GM12878 (cell line): Measurements from ENCODE around the gene BICDL2. TPM values are rescaled to one million over a fixed set of nuclear protein-coding genes. Genes with fewer than 3 reads are reported as not detected.

Source experiments
- ATAC-seq: fragments of 200-7000 bp; cut with Tn5 transposase; 3 replicates; pipeline ENCODE4 v1.9.1; 2020; ENCODE audit warnings: mild to moderate bottlenecking, moderate library complexity
- BruUV-seq: library from RNA; stranded (reverse); fragments of 400-500 nt; replicated peaks from 2 replicates; lab custom pipeline; 2021; lab: Mats Ljungman, UMichigan
- CTCF ChIA-PET: fragments of 300-600 bp; sonication (Branson Sonifier 250); formaldehyde crosslinking; extraction: SDS; loops from one replicate; lab custom pipeline; 2021; ENCODE audit warnings: inconsistent platforms; lab: Yijun Ruan, JAX
- POLR2A ChIA-PET: fragments of 350-600 bp; formaldehyde crosslinking; extraction: SDS; loops from one replicate; lab custom pipeline; 2021; ENCODE audit warnings: inconsistent platforms; lab: Charles Lee
- RAD21 ChIA-PET: fragments of 300-600 bp; sonication (Branson Sonifier 250); formaldehyde crosslinking; loops from one replicate; lab custom pipeline; 2023; ENCODE audit warnings: antibody characterized with exemption; ENCODE audit not compliant: unreplicated experiment; lab: Charles Lee
- SMC1A ChIA-PET: fragments of 300-600 bp; sonication (Branson Sonifier 250); formaldehyde crosslinking; loops from one replicate; lab custom pipeline; 2023; ENCODE audit not compliant: unreplicated experiment, uncharacterized antibody; lab: Charles Lee
- DNase-seq: peaks from one replicate; pipeline ENCODE4 v3.0.0-alpha.2; 2011; ENCODE audit warnings: low read depth, low spot score
- FAIRE-seq: peaks from 3 replicates; lab custom pipeline; 2011; peaks lifted over from hg19 to GRCh38; lab: Jason Lieb, UNC
- H2AFZ ChIP-seq: 2 replicates; pipeline ENCODE4 v1.6.0; 2011; ENCODE audit warnings: low read depth, low read length, control low read depth; ENCODE audit not compliant: control insufficient read depth
- H3K27ac ChIP-seq: 2 replicates; pipeline ENCODE4 v1.5.1; 2011; ENCODE audit warnings: control low read depth; ENCODE audit not compliant: control insufficient read depth, insufficient read depth
- H3K27me3 ChIP-seq, 2 experiments: replicated peaks in 1 of 2; 2 replicates each; pipeline versions ENCODE4 v1.6.0 to v1.6.1; 2011; ENCODE audit warnings: low read length in 1 of 2; ENCODE audit not compliant: control insufficient read depth in 2 of 2, insufficient read depth in 2 of 2
- H3K36me3 ChIP-seq, 2 experiments: 2 replicates each; pipeline ENCODE4 v1.5.1; 2011; ENCODE audit warnings: low read length in 1 of 2; ENCODE audit not compliant: control insufficient read depth in 2 of 2, insufficient read depth in 2 of 2
- H3K4me1 ChIP-seq: 2 replicates; pipeline ENCODE4 v1.6.1; 2011; ENCODE audit warnings: mild to moderate bottlenecking, low read length, moderate library complexity, mixed read lengths; ENCODE audit not compliant: control insufficient read depth, insufficient read depth
- H3K4me2 ChIP-seq: 2 replicates; pipeline ENCODE4 v1.6.0; 2011; ENCODE audit warnings: control low read depth; ENCODE audit not compliant: control insufficient read depth, insufficient read depth
- H3K4me3 ChIP-seq: fragments of 200-600 bp; sonication (generic); 2 replicates; pipeline ENCODE4 v1.5.1; 2016
- H3K79me2 ChIP-seq: 2 replicates; pipeline ENCODE4 v1.6.0; 2011; ENCODE audit warnings: low read length; ENCODE audit not compliant: control insufficient read depth, insufficient read depth
- H3K9ac ChIP-seq: 2 replicates; pipeline ENCODE4 v1.8.0; 2011; ENCODE audit warnings: low read length, control low read depth, mixed read lengths; ENCODE audit not compliant: control insufficient read depth, insufficient read depth
- H3K9me3 ChIP-seq: replicated peaks from 3 replicates; pipeline ENCODE4 v1.5.1; 2011; ENCODE audit warnings: mild to moderate bottlenecking, low read length; ENCODE audit not compliant: control insufficient read depth, insufficient read depth
- H4K20me1 ChIP-seq: 2 replicates; pipeline ENCODE4 v1.6.0; 2011; ENCODE audit not compliant: control insufficient read depth, insufficient read depth
- BHLHE40 ChIP-seq, 2 experiments: fragments of 450-650 bp in 1 of 2; IDR thresholded peaks; 2 replicates each; pipeline ENCODE4 v1.6.1; 2011 to 2017; ENCODE audit warnings: low read depth in 2 of 2, borderline replicate concordance in 1 of 2, improper control_type of control experiment in 1 of 2, low read length in 1 of 2, mild to moderate bottlenecking in 1 of 2
- CBX3 ChIP-seq: fragments of 200-600 bp; sonication (generic); IDR thresholded peaks from 2 replicates; pipeline ENCODE4 v1.6.1; 2016; ENCODE audit warnings: low read depth, borderline replicate concordance
- CREM ChIP-seq: IDR thresholded peaks from 2 replicates; pipeline ENCODE4 v1.6.1; 2014; ENCODE audit warnings: antibody characterized with exemption, low read depth
- ELK1 ChIP-seq: IDR thresholded peaks from 2 replicates; pipeline ENCODE4 v1.6.1; 2012; ENCODE audit warnings: low read depth, low read length, improper control_type of control experiment
- HSF1 ChIP-seq: fragments of 150-350 bp; IDR thresholded peaks from 2 replicates; pipeline ENCODE4 v1.6.1; 2014; ENCODE audit warnings: mild to moderate bottlenecking, low read depth, low read length
- NFIC ChIP-seq: IDR thresholded peaks from 2 replicates; pipeline ENCODE4 v1.6.1; 2012; ENCODE audit warnings: low read depth, mild to moderate bottlenecking, inconsistent platforms, low read length, moderate library complexity
- POU2F2 ChIP-seq: IDR thresholded peaks from 3 replicates; pipeline ENCODE4 v1.6.1; 2011; ENCODE audit warnings: low read depth, mild to moderate bottlenecking, low read length, borderline replicate concordance
- PRDM15 ChIP-seq: fragments of 450-650 bp; formaldehyde crosslinking; IDR thresholded peaks from 2 replicates; pipeline ENCODE4 v1.4.0; 2020; ENCODE audit warnings: mild to moderate bottlenecking, moderate library complexity
- WGBS: methylation state at CpG from one replicate; pipeline ENCODE4 v1.1.6; 2016; ENCODE audit warnings: low lambda C conversion rate; ENCODE audit not compliant: insufficient replicate concordance, insufficient coverage; ENCODE audit errors: missing lambda C conversion rate; 5-methylcytosine and 5-hydroxymethylcytosine counted together
- in situ Hi-C: fragments of 300-500 bp; cut with MboI; formaldehyde crosslinking; loops from 9 replicates; pipeline ENCODE4 v1.14.3; 2018; ENCODE audit warnings: mixed read lengths
- intact Hi-C: fragments of 100-400 bp; cut with micrococcal nuclease; formaldehyde crosslinking; loops from one replicate; pipeline ENCODE4 v1.14.2; 2022; ENCODE audit not compliant: unreplicated experiment
- polyA plus RNA-seq, 11 experiments: library from polyadenylated mRNA; depleted of rRNA in 4 of 11; unstranded in 6 of 11; stranded (reverse) in 5 of 11; fragments of >200 nt; fragmentation: Nextera tagmentation in 4 of 11; fragmentation: Illumina TruSeq in 1 of 11; extraction: Ambion mirVana in 4 of 11; extraction: Trizol in 1 of 11; gene quantifications; 1 replicate in 1 of 11; 2 replicates in 10 of 11; pipeline versions ENCODE4 v1.2.1 to v1.2.3, GENCODE V29; 2011 to 2016; ENCODE audit warnings: inconsistent platforms in 2 of 11, missing spikeins in 2 of 11, low read depth in 1 of 11
- total RNA-seq, 4 experiments: library from RNA; depleted of rRNA in 3 of 4; stranded (reverse); fragments of >200 nt in 3 of 4; fragmentation: Illumina TruSeq in 1 of 4; extraction: Trizol in 1 of 4; gene quantifications; 2 replicates each; pipeline versions ENCODE4 v1.2.1 to v1.2.3, GENCODE V29; 2013 to 2021

BICDL2 gene
- total and polyA plus RNA-seq, 10 of the 15 experiments (the other 5 are each of a cell fraction or from before 2014, with no cell fraction given): not detected

GRCh38 chr16:3026003-3026378, 10.8 kb downstream of the BICDL2 start:
- H2AFZ ChIP-seq: no peak overlapping the region
- in situ Hi-C loops (no loop called here), intact Hi-C loops (no loop called here)
- H3K27me3 ChIP-seq: peaks cover 7 to 8% of the 10 kb centered on the region in 2 experiments
- ChIA-PET RAD21 (interaction anchor here (6.5 kb wide), 1 partner anchor 22 kb away, joined by 94 read pairs; no protein-coding TSS in a partner anchor), CTCF (interaction anchor here (1.1 to 18.2 kb wide), 2 partner anchors 21 to 104 kb away, joined by 3 to 421 read pairs; no protein-coding TSS in a partner anchor), SMC1A (interaction anchor here (10.1 kb wide), 1 partner anchor 21 kb away, joined by 91 read pairs; no protein-coding TSS in a partner anchor), POLR2A (interaction anchor here (1.2 kb wide), 1 partner anchor 72 kb away, joined by 3 read pairs; no protein-coding TSS in a partner anchor)
- WGBS: 76% methylated on average over 8 of the region's 8 CpGs
- no peaks in the 10 kb centered on the region for H3K79me2 ChIP-seq
- no peak for ATAC-seq
- no TSS peak for BruUV-seq
- H3K9me3 ChIP-seq: no peaks in the 10 kb centered on the region
- peaks cover 4 to 7% of the 10 kb centered on the region in 2 experiments; a peak in 3 of 4 replicates for H3K36me3 ChIP-seq
- FAIRE-seq: no peak
- 0 out of 2 replicates have a peak, but pooled peaks cover 3% of the 10 kb centered on the region for H4K20me1 ChIP-seq
- no peak overlapping the region for H3K27ac ChIP-seq
- H3K4me1 ChIP-seq: peaks cover 20% of the 10 kb centered on the region
- no peak for DNase-seq
- no peak overlapping the region for H3K4me2 ChIP-seq
- TF ChIP-seq CREM (no peak), POU2F2 (no peak), CBX3 (no peak), NFIC (no peak), HSF1 (no peak), BHLHE40 (IDR thresholded peaks at IDR 0.05; ENCODE audit: borderline replicate concordance in 1 of 2, low read depth in 2 of 2, low read length in 1 of 2) (no peak), PRDM15 (CRISPR knock-in tag) (no peak), ELK1 (no peak)
- H3K9ac ChIP-seq: no peak overlapping the region
- no peak overlapping the region for H3K4me3 ChIP-seq
